Astrocyte of the cerebellum (primary cell): ENCODE measurements around the gene MBP.

Experiments
- DNase-seq: peaks from one replicate; pipeline ENCODE4 v3.0.0-alpha.2; 2011; ENCODE audit warnings: low read depth
- H3K4me3 ChIP-seq: 2 replicates; pipeline ENCODE4 v1.5.1; 2011; ENCODE audit warnings: mild to moderate bottlenecking, low read depth, low read length, moderate library complexity
- CTCF ChIP-seq: IDR thresholded peaks from 2 replicates; pipeline ENCODE4 v1.5.1; 2012; ENCODE audit warnings: low read length, low read depth, moderate library complexity, mild to moderate bottlenecking; ENCODE audit errors: missing control alignments
- in situ Hi-C: cut with HindIII; loops from 2 replicates; pipeline ENCODE4 v1.10.0; 2017; ENCODE audit warnings: low sequenced_read_pairs

Gene MBP

GRCh38 chr18:77009675-77010074 is 122.9 kb downstream of the MBP start:
- H3K4me3 ChIP-seq, result no peak overlapping the region
- TF ChIP-seq CTCF, result no peak
- DNase-seq, result no peak
- in situ Hi-C loops, result no loop called here

- no peak for DNase-seq
- no peak for TF ChIP-seq CTCF
- in situ Hi-C loops, result no loop called here
- H3K4me3 ChIP-seq, result no peak overlapping the region
These were observed 123.8 kb downstream of the MBP start for GRCh38 chr18:77008576-77009315.

- no peak for TF ChIP-seq CTCF
These were observed 124.6 kb downstream of the MBP start for GRCh38 chr18:77008006-77008405.

GRCh38 chr18:77007251-77007650 is 125.3 kb downstream of the MBP start:
- H3K4me3 ChIP-seq, result no peak overlapping the region
- DNase-seq, result no peak
- in situ Hi-C loops, result no loop called here
- no peak for TF ChIP-seq CTCF

More at GRCh38 chr18:77008006-77008405, 124.6 kb downstream of the MBP start:
- no peak for DNase-seq
- in situ Hi-C loops, result no loop called here
- no peak overlapping the region for H3K4me3 ChIP-seq

GRCh38 chr18:77006305-77007175 is 126.0 kb downstream of the MBP start:
- in situ Hi-C loops, result no loop called here
- no peak for TF ChIP-seq CTCF
- no peak for DNase-seq
- H3K4me3 ChIP-seq, result no peak overlapping the region

- no peak overlapping the region for H3K4me3 ChIP-seq
- no peak for DNase-seq
- TF ChIP-seq CTCF, result no peak
- in situ Hi-C loops, result no loop called here
These were observed 126.9 kb downstream of the MBP start for GRCh38 chr18:77005651-77006195.
